Erythroblast (primary cell): ENCODE data around the gene TM2D1.

Experiments used
- DNase-seq, 2 experiments: peaks; one replicate each; lab custom pipeline; 2025; lab: John Stamatoyannopoulos, UW
- GATA1 ChIP-seq: IDR thresholded peaks from 2 replicates; pipeline ENCODE4 v1.6.1; 2011; ENCODE audit warnings: low read depth, mild to moderate bottlenecking, control low read depth, low read length, moderate library complexity
- POLR2A ChIP-seq: IDR thresholded peaks from 2 replicates; pipeline ENCODE4 v1.6.1; 2011; ENCODE audit warnings: mild to moderate bottlenecking, low read length

Gene TM2D1

GRCh38 chr1:61724813-61725694, at the start of gene TM2D1:
Gene TM2D1 (minus strand): TSS chr1:61725141. CDS start chr1:61725120, 21 bp downstream.
- peak; percentile 90 to 92 for DNase-seq
- TF ChIP-seq POLR2A (peak; percentile 99), GATA1 (no peak)

- no peak for DNase-seq
Measured at GRCh38 chr1:61770131-61770530, 45.2 kb upstream of the TM2D1 start.

GRCh38 chr1:61757950-61758349, 33.0 kb upstream of the TM2D1 start:
- DNase-seq: no peak
- TF ChIP-seq GATA1: no peak
- TF ChIP-seq POLR2A: no peak

More at GRCh38 chr1:61770131-61770530, 45.2 kb upstream of the TM2D1 start:
- TF ChIP-seq GATA1: no peak

- no peak for TF ChIP-seq POLR2A
- no peak for TF ChIP-seq GATA1
- no peak for DNase-seq
Measured at GRCh38 chr1:61756773-61757172, 31.8 kb upstream of the TM2D1 start.

- no peak for DNase-seq
- TF ChIP-seq POLR2A: no peak
- no peak for TF ChIP-seq GATA1
Measured at GRCh38 chr1:61754545-61754944, 29.6 kb upstream of the TM2D1 start.

GRCh38 chr1:61753998-61754508, 29.1 kb upstream of the TM2D1 start:
- TF ChIP-seq POLR2A (no peak), GATA1 (no peak)
- DNase-seq: no peak

- DNase-seq: no peak
- no peak for TF ChIP-seq POLR2A
- no peak for TF ChIP-seq GATA1
Measured at GRCh38 chr1:61752921-61753389, 28.0 kb upstream of the TM2D1 start.

- DNase-seq: no peak
- TF ChIP-seq GATA1 (no peak), POLR2A (no peak)
Measured at GRCh38 chr1:61749574-61749973, 24.6 kb upstream of the TM2D1 start.

- TF ChIP-seq POLR2A: no peak
- TF ChIP-seq GATA1: no peak
- no peak for DNase-seq
Measured at GRCh38 chr1:61748566-61748965, 23.6 kb upstream of the TM2D1 start.

GRCh38 chr1:61746813-61747212, 21.9 kb upstream of the TM2D1 start:
- no peak for TF ChIP-seq GATA1
- peak in 1 of 2 experiments; percentile 10 for DNase-seq

- peak in 1 of 2 experiments; percentile 6 for DNase-seq
- TF ChIP-seq GATA1 (no peak), POLR2A (no peak)
Measured at GRCh38 chr1:61743716-61744580, 19.0 kb upstream of the TM2D1 start.

GRCh38 chr1:61743431-61743705, 18.4 kb upstream of the TM2D1 start:
- DNase-seq: no peak
- TF ChIP-seq POLR2A (no peak), GATA1 (no peak)

GRCh38 chr1:61742620-61743430, 17.9 kb upstream of the TM2D1 start:
- TF ChIP-seq GATA1 (no peak), POLR2A (no peak)
- DNase-seq: no peak

- TF ChIP-seq POLR2A (no peak), GATA1 (no peak)
- DNase-seq: no peak
Measured at GRCh38 chr1:61741711-61742619, 17.0 kb upstream of the TM2D1 start, which contains the start of gene PATJ. Gene PATJ (plus strand): TSS chr1:61742480. CDS start chr1:61762893, 20,413 bp downstream.
